Cardiac fibroblast (primary cell): ENCODE measurements around the gene ACP3.
"Not testable (repeated sequence)": the region's sequence is repeated elsewhere in the genome, so short reads cannot be mapped to it uniquely, and the experiment has no call there.

Experiments
- DNase-seq, 2 donors: peaks; one replicate each; pipeline versions ENCODE4 v3.0.0 to v3.0.0-alpha.2; 2010; ENCODE audit warnings: low read depth in 2 of 2
- H3K4me3 ChIP-seq, 2 donors: replicated peaks in 1 of 2; 1 replicate in 1 of 2; 2 replicates in 1 of 2; pipeline ENCODE4 v1.5.1; 2011; ENCODE audit warnings: low read depth in 2 of 2, low read length in 2 of 2, mild to moderate bottlenecking in 2 of 2, moderate library complexity in 1 of 2
- TF ChIP-seq, protein P1 (sequence below): IDR thresholded peaks from one replicate; pipeline ENCODE4 v1.5.1; 2011; ENCODE audit warnings: low read depth, mild to moderate bottlenecking, low read length, inconsistent platforms

The ACP3 gene

DNA sequence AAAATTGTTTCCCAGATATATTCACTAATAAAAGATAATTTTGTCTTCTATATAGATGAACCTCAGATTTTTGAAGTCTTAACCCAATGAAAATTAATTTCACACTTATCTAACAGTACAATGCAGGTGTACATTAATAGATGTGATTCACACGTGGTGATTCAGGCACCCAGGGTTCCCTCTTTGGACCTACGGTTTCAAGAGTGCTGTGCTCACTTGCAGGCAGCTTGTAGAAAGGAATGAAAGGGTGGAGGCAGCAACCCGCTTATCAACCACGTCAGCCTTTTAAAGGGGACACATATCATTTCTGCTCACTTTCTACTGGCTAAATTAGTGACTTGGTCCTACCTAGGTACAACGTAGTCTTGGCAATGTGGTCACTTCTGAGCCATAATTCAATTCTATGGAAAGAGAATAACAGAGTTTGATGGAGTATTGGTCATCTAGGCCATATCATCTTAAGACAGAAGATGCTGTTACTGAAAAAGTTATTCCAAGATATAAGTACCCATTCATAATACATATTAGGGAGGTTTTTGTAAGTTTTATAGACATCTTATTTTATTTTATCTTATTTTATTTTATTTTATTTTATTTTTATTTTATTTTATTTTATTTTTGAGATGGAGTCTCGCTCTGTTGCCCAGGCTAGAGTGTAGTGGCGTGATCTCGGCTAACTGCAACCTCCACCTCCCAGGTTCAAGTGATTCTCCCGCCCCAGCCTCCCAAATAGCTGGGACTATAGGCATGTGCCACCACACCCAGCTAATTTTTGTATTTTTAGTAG lies 37.9 kb downstream of the ACP3 start:
- no peak overlapping the region for H3K4me3 ChIP-seq
- TF ChIP-seq, protein P1, sequence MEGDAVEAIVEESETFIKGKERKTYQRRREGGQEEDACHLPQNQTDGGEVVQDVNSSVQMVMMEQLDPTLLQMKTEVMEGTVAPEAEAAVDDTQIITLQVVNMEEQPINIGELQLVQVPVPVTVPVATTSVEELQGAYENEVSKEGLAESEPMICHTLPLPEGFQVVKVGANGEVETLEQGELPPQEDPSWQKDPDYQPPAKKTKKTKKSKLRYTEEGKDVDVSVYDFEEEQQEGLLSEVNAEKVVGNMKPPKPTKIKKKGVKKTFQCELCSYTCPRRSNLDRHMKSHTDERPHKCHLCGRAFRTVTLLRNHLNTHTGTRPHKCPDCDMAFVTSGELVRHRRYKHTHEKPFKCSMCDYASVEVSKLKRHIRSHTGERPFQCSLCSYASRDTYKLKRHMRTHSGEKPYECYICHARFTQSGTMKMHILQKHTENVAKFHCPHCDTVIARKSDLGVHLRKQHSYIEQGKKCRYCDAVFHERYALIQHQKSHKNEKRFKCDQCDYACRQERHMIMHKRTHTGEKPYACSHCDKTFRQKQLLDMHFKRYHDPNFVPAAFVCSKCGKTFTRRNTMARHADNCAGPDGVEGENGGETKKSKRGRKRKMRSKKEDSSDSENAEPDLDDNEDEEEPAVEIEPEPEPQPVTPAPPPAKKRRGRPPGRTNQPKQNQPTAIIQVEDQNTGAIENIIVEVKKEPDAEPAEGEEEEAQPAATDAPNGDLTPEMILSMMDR: no peak
- no peak for DNase-seq

DNA sequence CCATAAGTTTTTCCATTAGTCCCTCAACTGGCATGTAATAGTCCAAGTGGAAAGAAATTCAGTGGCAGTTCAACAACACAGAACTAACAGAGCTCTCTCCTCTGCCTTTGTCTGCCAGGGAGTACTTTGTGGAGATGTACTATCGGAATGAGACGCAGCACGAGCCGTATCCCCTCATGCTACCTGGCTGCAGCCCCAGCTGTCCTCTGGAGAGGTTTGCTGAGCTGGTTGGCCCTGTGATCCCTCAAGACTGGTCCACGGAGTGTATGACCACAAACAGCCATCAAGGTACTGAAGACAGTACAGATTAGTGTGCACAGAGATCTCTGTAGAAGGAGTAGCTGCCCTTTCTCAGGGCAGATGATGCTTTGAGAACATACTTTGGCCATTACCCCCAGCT lies 39.4 kb downstream of the ACP3 start:
- TF ChIP-seq, protein P1: no peak
- no peak for DNase-seq
- no peak overlapping the region for H3K4me3 ChIP-seq

DNA sequence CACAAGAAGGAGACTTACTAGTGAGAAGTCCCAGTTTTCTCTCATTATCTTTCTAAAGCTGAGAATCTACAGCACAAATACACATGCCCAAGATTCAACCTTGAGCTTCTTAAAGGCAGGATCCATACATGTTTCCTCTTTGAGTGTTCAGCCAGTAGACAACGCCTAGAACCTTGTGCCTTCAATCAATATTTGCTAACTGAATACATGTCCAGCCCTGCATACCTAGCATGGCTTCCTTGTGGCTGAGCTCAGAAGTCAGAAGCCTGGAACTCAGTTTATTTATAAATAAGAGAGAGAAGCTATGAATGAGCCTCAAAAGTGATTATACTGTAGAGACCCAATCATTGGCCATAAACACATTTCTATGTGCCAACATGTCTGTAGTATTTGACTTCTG lies 43.5 kb downstream of the ACP3 start:
- DNase-seq: no peak
- TF ChIP-seq, protein P1: no peak

DNA sequence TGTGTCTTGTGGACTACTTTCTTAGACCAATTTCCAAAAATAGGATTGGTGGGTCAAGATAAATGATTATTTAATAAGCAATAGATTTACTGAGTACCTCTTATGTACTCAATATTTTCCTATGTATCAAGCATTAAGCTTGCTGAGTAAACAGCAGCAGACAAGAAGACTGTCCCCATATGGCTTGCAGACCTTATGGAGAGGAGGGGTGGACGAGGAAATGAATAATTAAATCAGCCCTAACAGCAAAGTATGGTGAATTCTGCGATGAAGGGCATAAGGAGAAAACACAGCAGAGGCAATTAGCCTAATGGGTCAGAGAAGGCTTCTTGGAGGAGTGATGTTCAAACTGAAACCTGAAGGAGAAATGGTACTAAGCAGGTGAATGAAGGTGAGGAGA lies 45.1 kb downstream of the ACP3 start:
- no peak overlapping the region for H3K4me3 ChIP-seq

More for the DNA sequence above, 43.5 kb downstream of the ACP3 start:
- no peak overlapping the region for H3K4me3 ChIP-seq

DNA sequence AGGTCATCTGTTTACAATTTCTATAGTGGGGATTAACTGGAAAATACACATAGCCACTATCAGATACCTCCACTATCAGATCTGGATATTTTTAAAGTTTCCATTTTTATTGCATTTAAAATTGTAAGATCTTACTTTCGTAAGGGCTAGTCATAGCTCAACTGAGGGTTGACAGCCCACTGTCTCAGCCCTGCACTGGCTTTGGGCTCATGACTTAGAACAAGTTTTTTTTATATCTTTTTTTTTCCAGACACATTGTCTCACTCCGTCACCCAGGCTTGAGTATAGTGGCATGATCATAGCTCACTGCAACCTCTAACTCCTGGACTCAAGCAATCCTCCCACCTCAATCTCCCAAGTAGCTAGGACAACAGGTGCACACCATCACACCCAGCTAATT lies 51.3 kb downstream of the ACP3 start:
- no peak overlapping the region for H3K4me3 ChIP-seq
- DNase-seq: no peak
- TF ChIP-seq, protein P1: no peak

More for the DNA sequence above, 45.1 kb downstream of the ACP3 start:
- no peak for DNase-seq
- TF ChIP-seq, protein P1: no peak

DNA sequence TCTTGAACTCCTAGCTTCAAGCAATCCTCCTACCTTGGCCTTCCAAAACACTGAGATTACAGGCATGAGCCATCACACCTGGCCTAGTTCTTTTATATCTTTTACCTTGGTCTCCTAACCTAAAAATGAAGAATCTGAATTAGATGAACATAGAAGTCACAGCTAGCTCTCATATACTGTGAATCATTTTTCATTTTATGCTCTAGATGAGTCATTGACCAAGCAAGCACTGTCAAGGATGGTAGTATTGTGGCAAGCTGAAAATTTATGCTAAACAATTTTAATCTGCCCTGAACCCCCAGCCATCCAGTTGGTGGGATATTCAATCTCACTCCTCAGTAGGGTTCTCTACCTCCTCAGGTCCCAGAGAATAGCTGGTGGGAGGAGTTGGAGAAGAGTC lies 51.8 kb downstream of the ACP3 start:
- TF ChIP-seq, protein P1: no peak
- no peak overlapping the region for H3K4me3 ChIP-seq
- no peak for DNase-seq

DNA sequence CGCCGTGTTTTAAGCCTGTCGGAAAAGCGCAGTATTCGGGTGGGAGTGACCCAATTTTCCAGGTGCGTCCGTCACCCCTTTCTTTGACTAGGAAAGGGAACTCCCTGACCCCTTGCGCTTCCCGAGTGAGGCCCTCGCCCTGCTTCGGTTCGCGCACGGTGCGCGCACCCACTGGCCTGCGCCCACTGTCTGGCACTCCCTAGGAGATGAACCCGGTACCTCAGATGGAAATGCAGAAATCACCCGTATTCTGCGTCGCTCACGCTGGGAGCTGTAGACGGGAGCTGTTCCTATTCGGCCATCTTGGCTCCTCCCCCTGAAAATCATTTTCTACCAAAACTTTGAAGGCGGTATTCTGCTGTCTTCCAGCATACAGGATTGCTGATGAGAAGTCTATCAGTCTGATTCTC lies 59.7 kb downstream of the ACP3 start:
- H3K4me3 ChIP-seq, DNase-seq: not testable (repeated sequence)
